ENCODE results near the gene TRIM40. TPM values are rescaled to one million over a fixed set of nuclear protein-coding genes. Genes with fewer than 3 reads are reported as not detected.

Gene TRIM40
- total RNA-seq, 1 donor from 2014 or later: not detected

DNA sequence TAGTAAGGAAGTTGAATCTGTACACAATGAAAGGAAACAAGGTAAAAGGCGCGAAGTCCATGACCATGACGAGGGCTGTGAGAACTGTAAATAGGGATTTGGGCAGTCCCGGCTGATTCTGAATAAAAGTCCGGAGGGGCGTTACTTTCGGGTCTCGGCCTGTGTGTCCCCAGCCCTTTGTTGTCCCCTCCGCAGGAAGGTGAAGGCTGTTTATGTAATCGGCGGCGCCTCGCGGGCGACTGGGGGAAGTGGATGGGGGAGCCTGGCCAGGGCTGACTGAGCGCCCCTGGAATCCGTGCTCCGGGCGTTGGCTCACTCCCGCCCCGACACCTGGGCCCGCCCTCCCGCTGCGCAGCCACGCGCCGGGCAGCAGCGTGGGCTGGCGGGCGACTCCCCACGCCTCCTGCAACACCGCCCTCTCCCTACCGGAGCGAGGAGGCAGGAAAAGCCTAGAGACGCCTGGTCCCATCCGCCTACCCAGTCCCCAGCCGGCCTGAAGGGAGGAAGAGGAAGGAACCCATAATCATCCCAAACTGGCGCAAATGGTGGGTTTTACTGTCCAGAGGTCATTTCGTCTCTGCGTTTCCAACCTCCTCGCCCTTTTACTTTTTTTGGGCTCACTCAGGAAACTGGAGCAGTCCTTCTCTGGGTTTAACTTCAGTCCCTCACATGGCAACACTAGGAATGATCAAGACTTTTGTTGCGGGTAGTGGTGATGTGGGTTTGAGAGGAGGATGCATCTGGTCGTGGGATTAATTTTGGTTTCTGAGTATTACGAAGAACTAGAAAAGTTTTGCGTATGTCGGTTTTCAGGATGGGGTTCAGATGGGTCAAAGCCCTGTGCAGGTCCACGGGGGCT lies 35.1 kb upstream of the TRIM40 start:
- Histone ChIP-seq H3K27ac (peak overlapping the region; percentile 44), H3K9me3 (no peaks in the 10 kb centered on the region), H3K27me3 (no peaks in the 10 kb centered on the region), H3K4me3 (peak overlapping the region; percentile 38 to 41), H3K36me3 (no peaks in the 10 kb centered on the region), H3K4me1 (peaks cover 27% of the 10 kb centered on the region)
- TF ChIP-seq, protein P1, sequence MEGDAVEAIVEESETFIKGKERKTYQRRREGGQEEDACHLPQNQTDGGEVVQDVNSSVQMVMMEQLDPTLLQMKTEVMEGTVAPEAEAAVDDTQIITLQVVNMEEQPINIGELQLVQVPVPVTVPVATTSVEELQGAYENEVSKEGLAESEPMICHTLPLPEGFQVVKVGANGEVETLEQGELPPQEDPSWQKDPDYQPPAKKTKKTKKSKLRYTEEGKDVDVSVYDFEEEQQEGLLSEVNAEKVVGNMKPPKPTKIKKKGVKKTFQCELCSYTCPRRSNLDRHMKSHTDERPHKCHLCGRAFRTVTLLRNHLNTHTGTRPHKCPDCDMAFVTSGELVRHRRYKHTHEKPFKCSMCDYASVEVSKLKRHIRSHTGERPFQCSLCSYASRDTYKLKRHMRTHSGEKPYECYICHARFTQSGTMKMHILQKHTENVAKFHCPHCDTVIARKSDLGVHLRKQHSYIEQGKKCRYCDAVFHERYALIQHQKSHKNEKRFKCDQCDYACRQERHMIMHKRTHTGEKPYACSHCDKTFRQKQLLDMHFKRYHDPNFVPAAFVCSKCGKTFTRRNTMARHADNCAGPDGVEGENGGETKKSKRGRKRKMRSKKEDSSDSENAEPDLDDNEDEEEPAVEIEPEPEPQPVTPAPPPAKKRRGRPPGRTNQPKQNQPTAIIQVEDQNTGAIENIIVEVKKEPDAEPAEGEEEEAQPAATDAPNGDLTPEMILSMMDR (IDR thresholded peaks at IDR 0.05): no peak
- peak in 1 of 2 donors; percentile 51 for TF ChIP-seq POLR2AphosphoS5 (IDR thresholded peaks at IDR 0.05; ENCODE audit: insufficient read depth in 1 of 2, low read depth in 1 of 2)
- intact Hi-C loops (cut with DNase I): no loop called here
- no peak for DNase-seq (ENCODE audit: extremely low spot score in 2 of 2)

DNA sequence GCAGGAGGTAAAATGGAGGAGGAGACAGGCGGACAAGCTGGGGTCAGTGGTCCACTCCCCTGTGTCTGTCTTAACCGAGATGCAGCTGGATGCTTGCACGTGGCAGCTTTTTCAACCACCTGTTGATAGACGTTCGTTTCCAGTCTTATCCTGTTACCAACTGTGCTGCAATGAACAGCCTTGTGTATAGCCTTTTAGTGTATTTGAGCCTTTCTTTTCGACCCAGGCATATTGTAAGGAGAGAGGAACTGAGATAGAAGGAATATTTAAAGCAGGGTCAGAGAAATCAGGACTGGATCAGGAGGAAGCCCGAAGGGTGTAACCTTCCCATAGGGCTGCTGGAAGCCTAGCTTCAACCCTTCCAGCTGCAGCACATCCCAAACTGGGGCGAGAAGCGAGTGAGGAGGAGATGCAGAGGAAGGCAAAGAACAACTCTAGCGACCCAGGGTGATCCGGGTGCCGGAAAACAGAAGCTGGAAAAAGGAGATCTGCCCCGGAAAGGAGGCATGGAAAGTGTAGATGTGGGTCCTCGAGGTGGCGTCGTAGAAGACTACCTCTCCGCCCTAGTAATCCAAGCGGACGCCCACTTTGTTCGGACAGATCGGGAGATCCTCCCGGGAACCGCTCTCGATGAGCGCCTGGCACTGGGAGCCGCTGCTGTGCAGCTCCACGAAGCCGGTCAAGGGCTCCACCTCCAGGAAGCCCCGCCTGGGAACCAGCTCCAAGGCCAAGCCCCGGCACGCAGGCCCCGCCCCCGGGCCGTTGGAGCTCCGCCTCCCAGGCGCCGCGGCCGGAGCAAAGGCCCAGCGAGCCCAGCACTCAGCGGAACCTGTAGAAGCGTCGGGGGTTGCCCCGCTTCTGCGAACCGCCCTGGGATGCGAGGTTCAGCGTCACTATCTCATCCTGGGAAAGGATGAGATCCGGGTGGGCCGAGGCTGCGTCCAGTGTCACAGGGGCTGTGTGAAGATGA lies 34.2 kb upstream of the TRIM40 start:
- Histone ChIP-seq H3K27ac (peak overlapping the region; percentile 90), H3K36me3 (no peaks in the 10 kb centered on the region), H3K27me3 (no peaks in the 10 kb centered on the region), H3K4me3 (peak overlapping the region; percentile 38 to 41), H3K4me1 (peaks cover 27% of the 10 kb centered on the region), H3K9me3 (no peaks in the 10 kb centered on the region)
- DNase-seq (ENCODE audit: extremely low spot score in 2 of 2): peak in 1 of 2 donors; percentile 92
- intact Hi-C loops (cut with DNase I): no loop called here
- peak; percentile 68 to 91 for TF ChIP-seq POLR2AphosphoS5 (IDR thresholded peaks at IDR 0.05; ENCODE audit: insufficient read depth in 1 of 2, low read depth in 1 of 2)
- TF ChIP-seq, protein P1 (IDR thresholded peaks at IDR 0.05): no peak
- peak in 1 of 2 donors; percentile 54 for TF ChIP-seq POLR2A (IDR thresholded peaks at IDR 0.05)

DNA sequence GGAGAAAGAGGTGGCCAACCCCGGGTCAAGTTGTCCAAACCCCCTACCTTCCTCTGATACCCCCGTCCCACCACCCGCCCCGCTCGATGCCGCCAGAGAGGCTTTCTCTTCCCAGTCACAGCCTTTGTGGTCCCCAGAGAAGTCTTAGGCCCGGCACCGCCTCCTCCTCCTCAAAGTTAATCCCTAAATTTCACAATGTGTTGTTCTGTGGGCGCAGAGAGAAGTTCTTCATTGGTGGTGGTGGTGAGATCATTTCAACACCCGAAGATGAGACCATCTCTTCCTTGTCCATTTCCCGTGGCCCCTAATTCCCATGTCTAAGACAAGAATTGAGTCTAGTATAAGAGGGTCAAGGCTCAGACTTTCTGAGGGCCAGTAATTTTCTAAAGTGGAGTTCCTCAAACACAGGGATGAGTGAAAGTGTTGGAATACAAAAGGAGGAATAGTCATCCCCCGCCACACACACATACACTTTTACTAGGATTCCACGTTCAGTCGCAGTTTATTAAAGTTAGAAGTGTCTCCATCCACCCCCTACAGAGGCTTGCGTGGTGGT lies 33.4 kb upstream of the TRIM40 start:
- intact Hi-C loops (cut with DNase I): no loop called here
- TF ChIP-seq POLR2AphosphoS5 (IDR thresholded peaks at IDR 0.05; ENCODE audit: insufficient read depth in 1 of 2, low read depth in 1 of 2): peak in 1 of 2 donors; percentile 32
- TF ChIP-seq, protein P1 (IDR thresholded peaks at IDR 0.05): no peak
- peak overlapping the region; percentile 90 for H3K27ac ChIP-seq

DNA sequence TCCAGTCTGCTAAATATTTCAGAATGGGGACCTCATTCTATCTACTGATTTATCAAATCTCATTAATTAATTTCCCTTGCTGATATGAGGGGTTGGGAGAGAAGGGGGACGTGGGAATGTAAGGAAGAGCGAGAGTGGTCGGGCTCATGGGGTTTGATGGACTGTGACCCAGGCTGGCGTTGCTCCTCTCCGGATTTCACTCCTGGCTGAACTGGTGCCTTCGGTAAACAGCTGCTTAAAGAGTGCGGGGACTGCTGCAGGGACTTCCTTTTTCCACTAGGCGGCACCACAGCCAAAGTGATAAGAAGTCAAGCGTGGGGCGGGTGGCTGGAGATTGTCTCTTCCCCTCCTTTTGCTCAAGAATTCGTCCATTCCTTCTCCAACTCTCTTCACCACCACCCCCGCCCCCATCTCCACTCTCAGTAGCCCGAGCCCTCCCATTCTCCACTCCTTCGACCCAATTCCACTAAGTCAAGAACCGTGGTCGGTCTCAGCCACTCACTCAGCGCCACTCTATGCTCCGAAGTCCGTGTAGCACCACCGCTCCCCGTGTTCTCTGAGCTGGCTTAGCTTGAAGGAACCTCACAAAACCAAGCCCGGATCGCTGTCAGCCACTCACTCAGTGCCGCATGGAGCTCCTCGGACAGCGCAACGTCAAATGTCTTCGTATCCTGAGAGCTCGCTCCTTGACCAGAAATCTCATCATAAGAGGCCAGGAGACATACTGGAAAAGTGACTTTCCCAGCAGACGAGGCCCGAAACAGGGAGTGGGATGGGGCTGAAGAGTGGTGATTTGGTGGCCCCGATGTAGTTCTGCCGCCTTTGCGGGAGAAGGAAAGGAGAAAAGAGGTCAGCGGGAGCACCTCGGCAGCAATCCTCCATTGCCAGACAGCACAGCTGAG lies 32.7 kb upstream of the TRIM40 start:
- intact Hi-C loops (cut with DNase I): no loop called here
- no peaks in the 10 kb centered on the region for H3K27me3 ChIP-seq
- H3K4me3 ChIP-seq: peak overlapping the region; percentile 36 to 44
- no peaks in the 10 kb centered on the region for H3K9me3 ChIP-seq
- TF ChIP-seq, protein P1 (IDR thresholded peaks at IDR 0.05): peak; percentile 90 to 93 (median 92)
- TF ChIP-seq POLR2A (IDR thresholded peaks at IDR 0.05) (no peak), POLR2AphosphoS5 (IDR thresholded peaks at IDR 0.05; ENCODE audit: insufficient read depth in 1 of 2, low read depth in 1 of 2) (peak; percentile 26 to 80)
- peaks cover 27% of the 10 kb centered on the region for H3K4me1 ChIP-seq
- no peak for DNase-seq (ENCODE audit: extremely low spot score in 2 of 2)
- H3K36me3 ChIP-seq: no peaks in the 10 kb centered on the region
- H3K27ac ChIP-seq: peak overlapping the region; percentile 90

More for the DNA sequence above, 33.4 kb upstream of the TRIM40 start:
- Histone ChIP-seq H3K4me3 (peak overlapping the region; percentile 38 to 41), H3K36me3 (no peaks in the 10 kb centered on the region), H3K9me3 (no peaks in the 10 kb centered on the region), H3K27me3 (no peaks in the 10 kb centered on the region), H3K4me1 (peaks cover 27% of the 10 kb centered on the region)
- DNase-seq (ENCODE audit: extremely low spot score in 2 of 2): no peak

Measured in vagina (tissue), 2 donors.